PC-9 (cell line): ENCODE results near the gene BMPR1B. TPM values are rescaled to one million over a fixed set of nuclear protein-coding genes. Genes with fewer than 3 reads are reported as not detected.

Experiments
- BruUV-seq: library from RNA; stranded (reverse); fragments of 400-500 nt; replicated peaks from 2 replicates; lab custom pipeline; 2021; lab: Mats Ljungman, UMichigan
- CTCF ChIA-PET: fragments of 300-600 bp; sonication (Branson Sonifier 250); formaldehyde crosslinking; loops from one replicate; lab custom pipeline; 2022; ENCODE audit warnings: antibody characterized with exemption; lab: Charles Lee
- POLR2A ChIA-PET: fragments of 300-600 bp; sonication (Branson Sonifier 250); formaldehyde crosslinking; loops from one replicate; lab custom pipeline; 2022; ENCODE audit warnings: antibody characterized with exemption; ENCODE audit not compliant: unreplicated experiment; lab: Charles Lee
- DNase-seq, 2 experiments: peaks; one replicate each; pipeline versions ENCODE4 v3.0.0 to v3.0.0-alpha.2; 2015 to 2022; ENCODE audit warnings: mixed read lengths in 1 of 2
- H2AFZ ChIP-seq: fragments of 200-600 bp; sonication (generic); 2 replicates; pipeline ENCODE4 v1.8.1; 2017; ENCODE audit warnings: antibody characterized with exemption
- H3F3A ChIP-seq: fragments of 200-600 bp; sonication (generic); 2 replicates; pipeline ENCODE4 v1.8.1; 2017; ENCODE audit warnings: antibody characterized with exemption, mild to moderate bottlenecking, low read depth; ENCODE audit not compliant: insufficient read depth
- H3K27ac ChIP-seq: fragments of 200-600 bp; sonication (generic); 2 replicates; pipeline ENCODE4 v1.6.1; 2016; ENCODE audit warnings: mixed run types
- H3K27me3 ChIP-seq: fragments of 200-600 bp; sonication (generic); 2 replicates; pipeline ENCODE4 v1.6.1; 2016; ENCODE audit warnings: low read depth, mixed run types; ENCODE audit not compliant: insufficient read depth
- H3K36me3 ChIP-seq: fragments of 200-600 bp; sonication (generic); 2 replicates; pipeline ENCODE4 v1.6.1; 2016; ENCODE audit warnings: low read depth, mixed run types
- H3K4me1 ChIP-seq: fragments of 200-600 bp; sonication (generic); replicated peaks from 2 replicates; pipeline ENCODE4 v1.6.1; 2016; ENCODE audit warnings: mixed run types; ENCODE audit not compliant: insufficient read depth
- H3K4me2 ChIP-seq: fragments of 200-600 bp; sonication (generic); 2 replicates; pipeline ENCODE4 v1.6.1; 2017; ENCODE audit warnings: mixed run types
- H3K4me3 ChIP-seq: fragments of 200-600 bp; sonication (generic); 2 replicates; pipeline ENCODE4 v1.6.1; 2016; ENCODE audit warnings: mixed run types
- H3K79me2 ChIP-seq: fragments of 200-600 bp; sonication (generic); 2 replicates; pipeline ENCODE4 v1.6.1; 2017; ENCODE audit warnings: low read depth, mixed run types
- H3K9me2 ChIP-seq: fragments of 200-600 bp; sonication (generic); 2 replicates; pipeline ENCODE4 v1.8.1; 2017; ENCODE audit warnings: mild to moderate bottlenecking; ENCODE audit not compliant: insufficient read depth
- H3K9me3 ChIP-seq: fragments of 200-600 bp; sonication (generic); 2 replicates; pipeline ENCODE4 v1.8.1; 2016; ENCODE audit warnings: low read depth; ENCODE audit not compliant: insufficient read depth
- H4K20me1 ChIP-seq: fragments of 200-600 bp; sonication (generic); 2 replicates; pipeline ENCODE4 v1.8.1; 2017; ENCODE audit not compliant: insufficient read depth
- EZH2 ChIP-seq: fragments of 200-600 bp; sonication (generic); IDR thresholded peaks from 2 replicates; pipeline ENCODE4 v1.8.0; 2017; ENCODE audit warnings: antibody characterized with exemption, low read depth
- intact Hi-C: fragments of 100-400 bp; cut with micrococcal nuclease; formaldehyde crosslinking; loops from one replicate; pipeline ENCODE4 v1.10.0; 2022; ENCODE audit not compliant: unreplicated experiment
- total RNA-seq: library from RNA; stranded (reverse); gene quantifications from 2 replicates; pipeline ENCODE4 v1.2.3, GENCODE V29; 2021
- TF ChIP-seq, protein P1 (sequence below): fragments of 200-600 bp; sonication (generic); conservative IDR thresholded peaks from 2 replicates; pipeline ENCODE4 v1.6.1; 2017; ENCODE audit warnings: mixed run types, antibody characterized with exemption, mild to moderate bottlenecking, moderate library complexity

Gene BMPR1B
- total RNA-seq, 1 experiment from 2014 or later: 1.1 TPM

DNA sequence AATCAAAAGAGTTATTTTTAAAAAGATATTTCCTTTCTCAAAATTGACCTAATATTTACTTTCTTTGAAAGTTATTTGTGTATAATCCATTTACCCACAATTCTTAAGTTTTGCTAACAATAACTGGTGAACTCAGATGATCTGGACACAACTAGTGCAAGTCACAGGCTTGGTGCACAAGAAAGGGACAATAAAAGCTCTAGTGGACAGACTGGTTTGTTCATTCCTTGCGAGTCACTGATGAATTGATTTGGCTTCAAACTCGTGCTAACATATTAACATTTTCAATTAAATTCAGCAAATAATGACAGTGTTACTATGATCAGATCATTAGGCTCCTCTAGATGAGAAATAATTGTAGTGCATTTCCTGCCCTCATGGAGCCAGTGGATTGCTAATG, 169.2 kb downstream of the BMPR1B start:
- no peak overlapping the region for H3K4me3 ChIP-seq
- intact Hi-C loops: no loop called here

DNA sequence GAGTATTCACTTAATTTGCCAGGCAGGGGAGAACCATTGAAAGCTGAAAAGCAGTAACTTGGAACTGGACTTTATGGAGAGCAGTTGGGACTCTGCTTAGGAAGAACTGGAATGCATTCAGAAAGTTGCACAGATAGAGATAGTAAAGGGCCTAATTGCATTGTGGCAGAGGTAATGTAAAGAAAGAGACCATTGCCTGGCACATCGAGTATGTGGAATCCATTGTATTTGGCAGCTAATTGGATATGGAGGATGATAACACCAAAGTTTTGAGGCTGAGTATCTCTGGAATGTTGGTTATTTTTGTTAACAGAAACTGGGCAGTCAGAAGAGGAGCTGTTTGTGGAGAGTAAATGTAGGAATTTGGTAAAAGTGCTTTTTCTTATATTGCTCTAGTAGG, 169.9 kb downstream of the BMPR1B start:
- no peaks in the 10 kb centered on the region for H4K20me1 ChIP-seq
- intact Hi-C loops: no loop called here
- no peak for DNase-seq
- H3K27ac ChIP-seq: no peak overlapping the region
- H2AFZ ChIP-seq: no peak overlapping the region
- no peaks in the 10 kb centered on the region for H3K27me3 ChIP-seq
- TF ChIP-seq, protein P1, sequence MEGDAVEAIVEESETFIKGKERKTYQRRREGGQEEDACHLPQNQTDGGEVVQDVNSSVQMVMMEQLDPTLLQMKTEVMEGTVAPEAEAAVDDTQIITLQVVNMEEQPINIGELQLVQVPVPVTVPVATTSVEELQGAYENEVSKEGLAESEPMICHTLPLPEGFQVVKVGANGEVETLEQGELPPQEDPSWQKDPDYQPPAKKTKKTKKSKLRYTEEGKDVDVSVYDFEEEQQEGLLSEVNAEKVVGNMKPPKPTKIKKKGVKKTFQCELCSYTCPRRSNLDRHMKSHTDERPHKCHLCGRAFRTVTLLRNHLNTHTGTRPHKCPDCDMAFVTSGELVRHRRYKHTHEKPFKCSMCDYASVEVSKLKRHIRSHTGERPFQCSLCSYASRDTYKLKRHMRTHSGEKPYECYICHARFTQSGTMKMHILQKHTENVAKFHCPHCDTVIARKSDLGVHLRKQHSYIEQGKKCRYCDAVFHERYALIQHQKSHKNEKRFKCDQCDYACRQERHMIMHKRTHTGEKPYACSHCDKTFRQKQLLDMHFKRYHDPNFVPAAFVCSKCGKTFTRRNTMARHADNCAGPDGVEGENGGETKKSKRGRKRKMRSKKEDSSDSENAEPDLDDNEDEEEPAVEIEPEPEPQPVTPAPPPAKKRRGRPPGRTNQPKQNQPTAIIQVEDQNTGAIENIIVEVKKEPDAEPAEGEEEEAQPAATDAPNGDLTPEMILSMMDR: no peak
- TF ChIP-seq EZH2: no peak
- H3K79me2 ChIP-seq: no peaks in the 10 kb centered on the region
- no peaks in the 10 kb centered on the region for H3K36me3 ChIP-seq
- ChIA-PET CTCF (interaction anchor here (0.6 kb wide), 1 partner anchor 9 kb away, joined by 3 read pairs; no protein-coding TSS in a partner anchor), POLR2A (no interaction called here)
- no peaks in the 10 kb centered on the region for H3K9me2 ChIP-seq
- no peak overlapping the region for H3K4me2 ChIP-seq
- no TSS peak for BruUV-seq
- peaks cover 3% of the 10 kb centered on the region; the same call in 1 of the 2 replicates for H3K4me1 ChIP-seq
- H3K9me3 ChIP-seq: no peaks in the 10 kb centered on the region
- no peaks in the 10 kb centered on the region for H3F3A ChIP-seq
- no peak overlapping the region for H3K4me3 ChIP-seq

More for the DNA sequence above, 169.2 kb downstream of the BMPR1B start:
- TF ChIP-seq, protein P1: no peak
- TF ChIP-seq EZH2: no peak
- Histone ChIP-seq H3K27ac (no peak overlapping the region), H3K9me3 (no peaks in the 10 kb centered on the region), H3K4me1 (peaks cover 3% of the 10 kb centered on the region; the same call in 1 of the 2 replicates), H4K20me1 (no peaks in the 10 kb centered on the region), H3K36me3 (no peaks in the 10 kb centered on the region), H3K4me2 (peak overlapping the region; percentile 7; the same call in 1 of the 2 replicates), H3K9me2 (no peaks in the 10 kb centered on the region), H3K79me2 (no peaks in the 10 kb centered on the region), H3F3A (no peaks in the 10 kb centered on the region), H3K27me3 (no peaks in the 10 kb centered on the region), H2AFZ (no peak overlapping the region)
- DNase-seq: no peak
- BruUV-seq: no TSS peak
- ChIA-PET POLR2A (no interaction called here), CTCF (no interaction called here)

DNA sequence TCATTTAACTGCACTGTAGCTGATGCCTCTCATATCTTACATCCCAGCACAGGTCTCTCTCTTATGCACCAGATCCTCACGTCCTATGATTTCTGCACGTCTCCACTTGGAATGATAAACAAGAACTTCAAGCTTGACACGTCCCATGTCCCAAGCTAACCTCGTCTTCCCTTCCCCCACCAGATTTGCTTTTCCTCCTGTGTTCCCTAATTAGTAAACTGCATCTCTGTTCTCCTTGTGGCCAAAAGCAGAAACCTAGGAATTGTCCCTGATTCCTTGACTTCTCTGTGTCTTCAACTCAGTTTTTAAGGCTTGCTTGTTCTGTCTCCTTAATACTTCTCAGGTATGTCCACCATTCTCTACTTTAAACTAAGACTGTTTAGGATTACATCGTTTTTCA, 171.9 kb downstream of the BMPR1B start:
- Histone ChIP-seq H3K36me3 (no peaks in the 10 kb centered on the region), H3F3A (no peaks in the 10 kb centered on the region), H3K4me1 (peaks cover 15% of the 10 kb centered on the region), H3K79me2 (no peaks in the 10 kb centered on the region), H3K9me2 (no peaks in the 10 kb centered on the region), H3K9me3 (no peaks in the 10 kb centered on the region), H3K4me3 (no peak overlapping the region), H2AFZ (no peak overlapping the region), H3K27me3 (no peaks in the 10 kb centered on the region), H3K4me2 (no peak overlapping the region), H3K27ac (no peak overlapping the region), H4K20me1 (no peaks in the 10 kb centered on the region)
- TF ChIP-seq EZH2: no peak
- TF ChIP-seq, protein P1: no peak
- no peak for DNase-seq
- ChIA-PET CTCF (no interaction called here), POLR2A (no interaction called here)
- intact Hi-C loops: loop anchor here (5.0 to 10.0 kb wide), 2 partner anchors 102 to 175 kb away; partner anchors contain the start of gene BMPR1B
- BruUV-seq: no TSS peak
